Panc1 (cell line): Measurements from ENCODE around the gene E2F8. TPM values are rescaled to one million over a fixed set of nuclear protein-coding genes. Genes with fewer than 3 reads are reported as not detected.

Experiments used
- ATAC-seq: fragments of 200-7000 bp; cut with Tn5 transposase; 2 replicates; pipeline ENCODE4 v1.9.1; 2020; ENCODE audit warnings: mild to moderate bottlenecking, moderate library complexity
- BruUV-seq: library from RNA; stranded (reverse); fragments of 400-500 nt; replicated peaks from 2 replicates; lab custom pipeline; 2021; lab: Mats Ljungman, UMichigan
- CTCF ChIA-PET: fragments of 300-600 bp; sonication (Branson Sonifier 250); formaldehyde crosslinking; loops from one replicate; lab custom pipeline; 2022; ENCODE audit warnings: antibody characterized with exemption; lab: Charles Lee
- POLR2A ChIA-PET: fragments of 300-600 bp; sonication (Branson Sonifier 250); formaldehyde crosslinking; loops from one replicate; lab custom pipeline; 2022; ENCODE audit warnings: antibody characterized with exemption; lab: Charles Lee
- DNase-seq: peaks from one replicate; pipeline ENCODE4 v3.0.0-alpha.2; 2010; ENCODE audit warnings: low read depth, low spot score
- H3K27ac ChIP-seq: 2 replicates; pipeline ENCODE4 v1.5.1; 2011; ENCODE audit warnings: mild to moderate bottlenecking, low read length, inconsistent platforms
- H3K27me3 ChIP-seq: fragments of 200-500 bp; sonication (Bioruptor generic); 2 replicates; pipeline ENCODE4 v1.6.0; 2014; ENCODE audit warnings: low read length, inconsistent platforms; ENCODE audit not compliant: control insufficient read depth, insufficient read depth
- H3K36me3 ChIP-seq: fragments of 200-500 bp; sonication (Bioruptor generic); 2 replicates; pipeline ENCODE4 v1.5.1; 2014; ENCODE audit warnings: inconsistent platforms, mild to moderate bottlenecking, low read length, moderate library complexity; ENCODE audit not compliant: control insufficient read depth, insufficient read depth
- H3K4me1 ChIP-seq: 2 replicates; pipeline ENCODE4 v1.5.1; 2011; ENCODE audit warnings: inconsistent platforms, mild to moderate bottlenecking, low read length, moderate library complexity; ENCODE audit not compliant: control insufficient read depth, insufficient read depth
- H3K4me3 ChIP-seq, 2 experiments: 2 replicates each; pipeline ENCODE4 v1.5.1; 2011 to 2012; ENCODE audit warnings: low read depth in 2 of 2, low read length in 2 of 2, mild to moderate bottlenecking in 2 of 2, inconsistent platforms in 1 of 2, moderate library complexity in 1 of 2
- H3K9me3 ChIP-seq: fragments of 200-500 bp; sonication (Bioruptor generic); 2 replicates; pipeline ENCODE4 v1.5.1; 2014; ENCODE audit warnings: low read depth, mild to moderate bottlenecking, inconsistent platforms, low read length, moderate library complexity; ENCODE audit not compliant: control insufficient read depth, insufficient read depth
- POLR2AphosphoS5 ChIP-seq: IDR thresholded peaks from 2 replicates; pipeline ENCODE4 v1.6.1; 2012; ENCODE audit warnings: mild to moderate bottlenecking, low read depth, low read length, moderate library complexity
- SIN3A ChIP-seq: IDR thresholded peaks from 2 replicates; pipeline ENCODE4 v1.6.1; 2012; ENCODE audit warnings: low read depth, mild to moderate bottlenecking, low read length, moderate library complexity, borderline replicate concordance; ENCODE audit not compliant: insufficient read depth
- TCF7L2 ChIP-seq: IDR thresholded peaks from 2 replicates; pipeline ENCODE4 v1.6.1; 2011; ENCODE audit warnings: mild to moderate bottlenecking, low read depth, low read length, inconsistent platforms
- in situ Hi-C: cut with HindIII; loops from 2 replicates; pipeline ENCODE4 v1.10.0; 2016; ENCODE audit warnings: low sequenced_read_pairs, low pct_unique_long_range_greater_than_20kb
- intact Hi-C: fragments of 100-400 bp; cut with micrococcal nuclease; formaldehyde crosslinking; loops from one replicate; pipeline ENCODE4 v1.10.0; 2022; ENCODE audit not compliant: unreplicated experiment
- total RNA-seq: library from RNA; stranded (reverse); gene quantifications from one replicate; pipeline ENCODE4 v1.2.1, GENCODE V29; 2021; ENCODE audit not compliant: unreplicated experiment
- TF ChIP-seq, protein P1 (sequence below), 2 experiments: IDR thresholded peaks; 2 replicates each; pipeline ENCODE4 v1.6.1; 2011 to 2012; ENCODE audit warnings: low read depth in 2 of 2, control low read depth in 1 of 2, low read length in 1 of 2, mild to moderate bottlenecking in 1 of 2, moderate library complexity in 1 of 2; ENCODE audit not compliant: insufficient read depth in 1 of 2
- TF ChIP-seq, protein P2 (sequence below): fragments of 450-650 bp; IDR thresholded peaks from 2 replicates; pipeline ENCODE4 v1.5.1; 2017; ENCODE audit warnings: mild to moderate bottlenecking

Gene E2F8
- total RNA-seq, 1 experiment from 2014 or later, result 14.2 TPM

DNA sequence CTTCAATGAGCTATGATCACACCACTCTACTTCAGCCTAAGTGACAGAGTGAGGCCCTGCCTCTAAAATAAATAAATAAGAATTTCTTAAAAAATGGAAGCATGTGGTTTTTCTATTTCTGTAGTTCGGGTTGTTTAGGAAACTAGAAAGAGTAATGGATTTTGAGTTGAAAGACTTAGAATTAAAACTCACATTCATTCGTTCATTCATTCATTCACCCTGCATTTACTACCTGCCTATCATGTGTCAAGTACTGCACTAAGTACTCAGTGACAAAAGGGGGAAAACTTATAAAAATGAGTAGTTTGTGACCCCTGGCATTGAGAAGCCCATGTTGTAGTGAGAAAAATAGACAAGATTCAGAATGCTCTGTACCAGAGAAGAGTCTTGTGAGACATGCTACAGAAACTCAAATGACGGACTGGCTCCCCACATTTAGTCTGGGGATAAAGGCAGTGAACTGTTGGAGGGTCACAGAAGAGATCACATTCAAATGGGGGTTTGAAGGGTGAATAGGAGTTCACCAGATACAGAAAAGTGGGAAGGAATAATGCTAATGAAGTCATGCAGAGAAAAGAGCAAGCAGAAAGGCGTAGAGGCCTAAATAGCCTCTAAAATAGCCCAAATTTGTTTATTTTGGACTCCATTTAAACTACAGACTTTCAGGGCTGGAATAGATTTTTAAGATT is 46.0 kb downstream of the E2F8 start:
- Histone ChIP-seq H3K36me3 (no peaks in the 10 kb centered on the region), H3K4me3 (no peak overlapping the region), H3K4me1 (no peaks in the 10 kb centered on the region), H3K9me3 (no peaks in the 10 kb centered on the region), H3K27ac (no peak overlapping the region), H3K27me3 (no peaks in the 10 kb centered on the region)
- TF ChIP-seq TCF7L2 (no peak), SIN3A (no peak), POLR2AphosphoS5 (no peak)
- TF ChIP-seq, protein P1, sequence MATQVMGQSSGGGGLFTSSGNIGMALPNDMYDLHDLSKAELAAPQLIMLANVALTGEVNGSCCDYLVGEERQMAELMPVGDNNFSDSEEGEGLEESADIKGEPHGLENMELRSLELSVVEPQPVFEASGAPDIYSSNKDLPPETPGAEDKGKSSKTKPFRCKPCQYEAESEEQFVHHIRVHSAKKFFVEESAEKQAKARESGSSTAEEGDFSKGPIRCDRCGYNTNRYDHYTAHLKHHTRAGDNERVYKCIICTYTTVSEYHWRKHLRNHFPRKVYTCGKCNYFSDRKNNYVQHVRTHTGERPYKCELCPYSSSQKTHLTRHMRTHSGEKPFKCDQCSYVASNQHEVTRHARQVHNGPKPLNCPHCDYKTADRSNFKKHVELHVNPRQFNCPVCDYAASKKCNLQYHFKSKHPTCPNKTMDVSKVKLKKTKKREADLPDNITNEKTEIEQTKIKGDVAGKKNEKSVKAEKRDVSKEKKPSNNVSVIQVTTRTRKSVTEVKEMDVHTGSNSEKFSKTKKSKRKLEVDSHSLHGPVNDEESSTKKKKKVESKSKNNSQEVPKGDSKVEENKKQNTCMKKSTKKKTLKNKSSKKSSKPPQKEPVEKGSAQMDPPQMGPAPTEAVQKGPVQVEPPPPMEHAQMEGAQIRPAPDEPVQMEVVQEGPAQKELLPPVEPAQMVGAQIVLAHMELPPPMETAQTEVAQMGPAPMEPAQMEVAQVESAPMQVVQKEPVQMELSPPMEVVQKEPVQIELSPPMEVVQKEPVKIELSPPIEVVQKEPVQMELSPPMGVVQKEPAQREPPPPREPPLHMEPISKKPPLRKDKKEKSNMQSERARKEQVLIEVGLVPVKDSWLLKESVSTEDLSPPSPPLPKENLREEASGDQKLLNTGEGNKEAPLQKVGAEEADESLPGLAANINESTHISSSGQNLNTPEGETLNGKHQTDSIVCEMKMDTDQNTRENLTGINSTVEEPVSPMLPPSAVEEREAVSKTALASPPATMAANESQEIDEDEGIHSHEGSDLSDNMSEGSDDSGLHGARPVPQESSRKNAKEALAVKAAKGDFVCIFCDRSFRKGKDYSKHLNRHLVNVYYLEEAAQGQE (IDR thresholded peaks at IDR 0.05; ENCODE audit: insufficient read depth in 1 of 2, low read depth in 2 of 2, low read length in 1 of 2), result no peak
- TF ChIP-seq, protein P2, sequence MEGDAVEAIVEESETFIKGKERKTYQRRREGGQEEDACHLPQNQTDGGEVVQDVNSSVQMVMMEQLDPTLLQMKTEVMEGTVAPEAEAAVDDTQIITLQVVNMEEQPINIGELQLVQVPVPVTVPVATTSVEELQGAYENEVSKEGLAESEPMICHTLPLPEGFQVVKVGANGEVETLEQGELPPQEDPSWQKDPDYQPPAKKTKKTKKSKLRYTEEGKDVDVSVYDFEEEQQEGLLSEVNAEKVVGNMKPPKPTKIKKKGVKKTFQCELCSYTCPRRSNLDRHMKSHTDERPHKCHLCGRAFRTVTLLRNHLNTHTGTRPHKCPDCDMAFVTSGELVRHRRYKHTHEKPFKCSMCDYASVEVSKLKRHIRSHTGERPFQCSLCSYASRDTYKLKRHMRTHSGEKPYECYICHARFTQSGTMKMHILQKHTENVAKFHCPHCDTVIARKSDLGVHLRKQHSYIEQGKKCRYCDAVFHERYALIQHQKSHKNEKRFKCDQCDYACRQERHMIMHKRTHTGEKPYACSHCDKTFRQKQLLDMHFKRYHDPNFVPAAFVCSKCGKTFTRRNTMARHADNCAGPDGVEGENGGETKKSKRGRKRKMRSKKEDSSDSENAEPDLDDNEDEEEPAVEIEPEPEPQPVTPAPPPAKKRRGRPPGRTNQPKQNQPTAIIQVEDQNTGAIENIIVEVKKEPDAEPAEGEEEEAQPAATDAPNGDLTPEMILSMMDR, result no peak
- no peak for DNase-seq
- BruUV-seq, result no TSS peak
- POLR2A ChIA-PET, result no interaction called here
- ATAC-seq, result no peak
- intact Hi-C loops (no loop called here), in situ Hi-C loops (no loop called here)
- CTCF ChIA-PET, result no interaction called here

DNA sequence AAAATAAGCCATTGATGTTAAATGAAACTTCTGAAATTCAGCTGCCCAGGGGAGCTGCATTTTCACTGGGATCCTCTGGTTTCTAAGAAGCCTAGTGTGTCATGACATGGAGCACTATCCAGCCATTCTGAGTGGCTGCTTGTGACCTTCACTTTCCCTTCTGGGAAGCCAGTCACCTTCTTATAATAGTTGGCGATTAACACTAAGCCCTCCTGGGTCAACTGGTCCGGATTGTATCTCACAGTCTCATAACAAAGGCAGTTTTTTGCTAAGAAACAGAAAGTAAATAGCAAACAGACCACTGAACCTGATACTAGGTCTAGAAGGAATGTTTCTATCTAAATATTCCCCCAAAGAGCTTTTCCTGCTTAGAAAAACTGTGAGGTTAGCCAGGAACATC is 46.8 kb downstream of the E2F8 start:
- TF ChIP-seq TCF7L2 (no peak), POLR2AphosphoS5 (no peak), SIN3A (no peak)
- TF ChIP-seq, protein P1 (IDR thresholded peaks at IDR 0.05; ENCODE audit: insufficient read depth in 1 of 2, low read depth in 2 of 2, low read length in 1 of 2), result no peak
- TF ChIP-seq, protein P2, result no peak
- DNase-seq (no peak), ATAC-seq (no peak)
- Histone ChIP-seq H3K4me1 (no peaks in the 10 kb centered on the region), H3K27ac (no peak overlapping the region), H3K4me3 (no peak overlapping the region), H3K9me3 (no peaks in the 10 kb centered on the region), H3K27me3 (no peaks in the 10 kb centered on the region), H3K36me3 (no peaks in the 10 kb centered on the region)
- BruUV-seq, result no TSS peak
- CTCF ChIA-PET, result no interaction called here
- POLR2A ChIA-PET, result no interaction called here
- in situ Hi-C loops (no loop called here), intact Hi-C loops (no loop called here)
